Measurements from ENCODE around the gene CFAP74. TPM values are rescaled to one million over a fixed set of nuclear protein-coding genes. Genes with fewer than 3 reads are reported as not detected.

CFAP74 gene
- total and polyA plus RNA-seq, 2 donors (not counting 3 experiments of a cell fraction or from before 2014, with no cell fraction given), result not detected

GRCh38 chr1:1986451-1987141, 17.0 kb downstream of the CFAP74 start:
- no peaks in the 10 kb centered on the region for H3K79me2 ChIP-seq (ENCODE audit: control insufficient read depth, insufficient read depth, low read length)
- no peak overlapping the region for H2AFZ ChIP-seq (ENCODE audit: low read depth, low read length)
- no peaks in the 10 kb centered on the region for H3K27me3 ChIP-seq (ENCODE audit: control insufficient read depth in 2 of 2, insufficient read depth in 2 of 2, low read length in 2 of 2)
- no peaks in the 10 kb centered on the region for H3K9me1 ChIP-seq (replicated peaks; ENCODE audit: control insufficient read depth, extremely low read depth, insufficient read depth, low read length)
- no peaks in the 10 kb centered on the region for H4K20me1 ChIP-seq (replicated peaks; ENCODE audit: control insufficient read depth, extremely low read depth, insufficient read depth, low read length)
- no TSS peak for BruUV-seq (replicated peaks)
- no peak overlapping the region for H3K27ac ChIP-seq (ENCODE audit: insufficient read depth, low read depth, low read length)
- H3K4me1 ChIP-seq (ENCODE audit: control insufficient read depth, extremely low read depth, insufficient read depth, low read length), result no peaks in the 10 kb centered on the region
- H3K4me2 ChIP-seq (ENCODE audit: insufficient read depth, low read length), result no peak overlapping the region
- ChIA-PET POLR2A (no interaction called here), CTCF (no interaction called here)
- dilution Hi-C loops (cut with MboI; ENCODE audit: extremely low pct_ligation_motif_present, low sequenced_read_pairs), result no loop called here
- DNase-seq (ENCODE audit: low read depth, low spot score) (no peak), FAIRE-seq (no peak)
- intact Hi-C loops (cut with micrococcal nuclease), result no loop called here
- no peak for TF ChIP-seq MYC (IDR thresholded peaks at IDR 0.05; ENCODE audit: low read depth, low read length)
- TF ChIP-seq EZH2 (IDR thresholded peaks at IDR 0.05; ENCODE audit: borderline replicate concordance, low read depth, low read length, severe bottlenecking), result no peak
- no peak for TF ChIP-seq POLR2AphosphoS5 (IDR thresholded peaks at IDR 0.05; ENCODE audit: insufficient read depth, low read depth, low read length)
- TF ChIP-seq POLR2A (IDR thresholded peaks at IDR 0.05; ENCODE audit: low read depth, low read length), result no peak
- no peaks in the 10 kb centered on the region for H3K36me3 ChIP-seq (ENCODE audit: control insufficient read depth in 2 of 2, extremely low read depth in 1 of 2, insufficient read depth in 2 of 2, low read length in 2 of 2)
- H3K9ac ChIP-seq (replicated peaks; ENCODE audit: extremely low read depth, insufficient read depth, low read length), result no peak overlapping the region
- no peaks in the 10 kb centered on the region for H3K9me3 ChIP-seq (replicated peaks; ENCODE audit: control insufficient read depth, insufficient read depth, low read length)
- no peak overlapping the region for H3K4me3 ChIP-seq (replicated peaks in 1 of 3; ENCODE audit: insufficient read depth in 1 of 3, low read depth in 1 of 3, low read length in 3 of 3)

DNA sequence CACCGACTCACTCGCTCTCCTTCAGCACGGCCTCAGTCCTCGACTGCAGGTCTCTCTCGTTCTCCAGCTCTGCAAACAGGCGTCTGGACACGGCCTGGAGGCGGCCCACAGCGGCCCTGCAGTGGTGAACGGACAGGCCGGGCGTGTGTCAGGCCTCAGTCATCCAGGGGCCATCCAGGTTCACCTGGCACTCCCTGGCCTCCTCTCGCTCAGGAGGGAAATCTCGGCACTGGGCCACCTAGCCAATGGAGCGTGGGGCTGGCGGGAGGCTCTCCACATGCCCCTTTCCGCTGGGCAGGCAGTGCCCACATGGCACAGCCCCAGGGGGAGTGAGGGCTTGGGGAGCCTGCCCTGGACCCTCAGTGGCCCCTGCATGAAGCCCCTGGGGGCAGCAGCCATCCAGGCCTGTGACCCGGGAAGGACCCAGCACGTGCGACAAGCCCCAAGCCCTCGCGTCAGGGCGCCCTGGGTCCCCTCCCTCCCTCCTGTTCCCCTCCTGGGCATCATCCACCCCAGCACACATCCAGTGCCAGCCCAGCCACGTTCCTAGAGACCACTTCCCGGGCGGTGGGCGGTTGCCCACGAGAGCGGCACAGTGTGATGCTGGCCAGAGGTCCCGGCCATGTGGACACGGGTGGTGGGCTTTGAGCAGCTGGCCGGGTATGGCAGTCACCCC, 18.1 kb downstream of the CFAP74 start:
- intact Hi-C loops (cut with micrococcal nuclease) (no loop called here), dilution Hi-C loops (cut with MboI; ENCODE audit: extremely low pct_ligation_motif_present, low sequenced_read_pairs) (no loop called here)
- no TSS peak for BruUV-seq (replicated peaks)
- Histone ChIP-seq H3K4me2 (ENCODE audit: insufficient read depth, low read length) (no peak overlapping the region), H3K4me1 (ENCODE audit: control insufficient read depth, extremely low read depth, insufficient read depth, low read length) (no peaks in the 10 kb centered on the region), H4K20me1 (replicated peaks; ENCODE audit: control insufficient read depth, extremely low read depth, insufficient read depth, low read length) (no peaks in the 10 kb centered on the region), H3K27ac (ENCODE audit: insufficient read depth, low read depth, low read length) (no peak overlapping the region), H3K4me3 (replicated peaks in 1 of 3; ENCODE audit: insufficient read depth in 1 of 3, low read depth in 1 of 3, low read length in 3 of 3) (no peak overlapping the region), H2AFZ (ENCODE audit: low read depth, low read length) (no peak overlapping the region), H3K9ac (replicated peaks; ENCODE audit: extremely low read depth, insufficient read depth, low read length) (no peak overlapping the region), H3K9me1 (replicated peaks; ENCODE audit: control insufficient read depth, extremely low read depth, insufficient read depth, low read length) (no peaks in the 10 kb centered on the region), H3K79me2 (ENCODE audit: control insufficient read depth, insufficient read depth, low read length) (no peaks in the 10 kb centered on the region), H3K9me3 (replicated peaks; ENCODE audit: control insufficient read depth, insufficient read depth, low read length) (no peaks in the 10 kb centered on the region), H3K36me3 (ENCODE audit: control insufficient read depth in 2 of 2, extremely low read depth in 1 of 2, insufficient read depth in 2 of 2, low read length in 2 of 2) (no peaks in the 10 kb centered on the region), H3K27me3 (ENCODE audit: control insufficient read depth in 2 of 2, insufficient read depth in 2 of 2, low read length in 2 of 2) (no peaks in the 10 kb centered on the region)
- no peak for FAIRE-seq
- ChIA-PET POLR2A (no interaction called here), CTCF (interaction anchor here (1.6 kb wide), 1 partner anchor 25 kb away, joined by 6 read pairs; no protein-coding TSS in a partner anchor)
- DNase-seq (ENCODE audit: low read depth, low spot score), result no peak
- TF ChIP-seq POLR2A (IDR thresholded peaks at IDR 0.05; ENCODE audit: low read depth, low read length) (no peak), GATA2 (IDR thresholded peaks at IDR 0.05; ENCODE audit: insufficient read depth, insufficient read length, low read depth, low read length) (no peak), MAX (IDR thresholded peaks at IDR 0.05; ENCODE audit: insufficient read depth, insufficient read length) (no peak), JUN (IDR thresholded peaks at IDR 0.05; ENCODE audit: borderline replicate concordance, insufficient read depth, insufficient read length, low read depth) (no peak), FOS (IDR thresholded peaks at IDR 0.05; ENCODE audit: borderline replicate concordance, insufficient read depth, low read length) (no peak), POLR2AphosphoS5 (IDR thresholded peaks at IDR 0.05; ENCODE audit: insufficient read depth, low read depth, low read length) (no peak), EZH2 (IDR thresholded peaks at IDR 0.05; ENCODE audit: borderline replicate concordance, low read depth, low read length, severe bottlenecking) (no peak), MYC (IDR thresholded peaks at IDR 0.05; ENCODE audit: low read depth, low read length) (no peak)
- TF ChIP-seq, protein P1, sequence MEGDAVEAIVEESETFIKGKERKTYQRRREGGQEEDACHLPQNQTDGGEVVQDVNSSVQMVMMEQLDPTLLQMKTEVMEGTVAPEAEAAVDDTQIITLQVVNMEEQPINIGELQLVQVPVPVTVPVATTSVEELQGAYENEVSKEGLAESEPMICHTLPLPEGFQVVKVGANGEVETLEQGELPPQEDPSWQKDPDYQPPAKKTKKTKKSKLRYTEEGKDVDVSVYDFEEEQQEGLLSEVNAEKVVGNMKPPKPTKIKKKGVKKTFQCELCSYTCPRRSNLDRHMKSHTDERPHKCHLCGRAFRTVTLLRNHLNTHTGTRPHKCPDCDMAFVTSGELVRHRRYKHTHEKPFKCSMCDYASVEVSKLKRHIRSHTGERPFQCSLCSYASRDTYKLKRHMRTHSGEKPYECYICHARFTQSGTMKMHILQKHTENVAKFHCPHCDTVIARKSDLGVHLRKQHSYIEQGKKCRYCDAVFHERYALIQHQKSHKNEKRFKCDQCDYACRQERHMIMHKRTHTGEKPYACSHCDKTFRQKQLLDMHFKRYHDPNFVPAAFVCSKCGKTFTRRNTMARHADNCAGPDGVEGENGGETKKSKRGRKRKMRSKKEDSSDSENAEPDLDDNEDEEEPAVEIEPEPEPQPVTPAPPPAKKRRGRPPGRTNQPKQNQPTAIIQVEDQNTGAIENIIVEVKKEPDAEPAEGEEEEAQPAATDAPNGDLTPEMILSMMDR (IDR thresholded peaks at IDR 0.05; ENCODE audit: extremely low read depth in 1 of 2, insufficient read depth in 1 of 2, low read depth in 1 of 2, low read length in 2 of 2), result no peak

All from endothelial cell of umbilical vein (primary cell).